Sigmoid colon (tissue), 7 donors: Measurements from ENCODE around the gene GJC2. TPM values are rescaled to one million over a fixed set of nuclear protein-coding genes. Genes with fewer than 3 reads are reported as not detected.

Experiments used
- DNase-seq: peaks from one replicate; pipeline ENCODE4 v3.0.0-alpha.2; 2019
- H3K27ac ChIP-seq, 4 donors: fragments of 200-600 bp; sonication (generic); one replicate each; pipeline ENCODE4 v1.5.1; 2016 to 2019; ENCODE audit warnings: mild to moderate bottlenecking in 1 of 4
- H3K27me3 ChIP-seq, 3 donors: fragments of 200-600 bp; sonication (generic); one replicate each; pipeline ENCODE4 v1.5.1; 2019; ENCODE audit warnings: mild to moderate bottlenecking in 1 of 3
- H3K36me3 ChIP-seq, 4 donors: fragments of 200-600 bp; sonication (generic); one replicate each; pipeline ENCODE4 v1.5.1; 2016 to 2019
- H3K4me1 ChIP-seq, 4 donors: fragments of 200-600 bp; sonication (generic); one replicate each; pipeline ENCODE4 v1.5.1; 2017 to 2019
- H3K4me3 ChIP-seq, 4 donors: fragments of 200-600 bp; sonication (generic); one replicate each; pipeline ENCODE4 v1.5.1; 2017 to 2019; ENCODE audit warnings: mild to moderate bottlenecking in 2 of 4, moderate library complexity in 1 of 4
- H3K9me3 ChIP-seq, 4 donors: fragments of 200-600 bp in 3 of 4; sonication (generic) in 3 of 4; one replicate each; pipeline versions ENCODE4 v1.5.1 to v1.6.1; 2013 to 2019
- EP300 ChIP-seq, 4 donors: sonication (generic); formaldehyde crosslinking; IDR thresholded peaks; one replicate each; pipeline ENCODE4 v1.6.1; 2017; ENCODE audit warnings: antibody characterized with exemption in 4 of 4
- POLR2A ChIP-seq, 2 donors: fragments of 450-650 bp; IDR thresholded peaks; one replicate each; pipeline ENCODE4 v1.6.1; 2016; ENCODE audit warnings: antibody characterized with exemption in 2 of 2, mild to moderate bottlenecking in 2 of 2, moderate library complexity in 2 of 2
- POLR2AphosphoS5 ChIP-seq, 4 donors: sonication (generic); formaldehyde crosslinking; IDR thresholded peaks; one replicate each; pipeline ENCODE4 v1.6.1; 2017; ENCODE audit warnings: antibody characterized with exemption in 4 of 4
- WGBS, 2 donors: extraction: QIAGEN DNeasy Blood & Tissue Kit; methylation state at CpG; one replicate each; pipeline ENCODE4 v1.1.7; 2013; 5-methylcytosine and 5-hydroxymethylcytosine counted together
- intact Hi-C: fragments of 100-400 bp; cut with DNase I; formaldehyde crosslinking; loops from one replicate; pipeline ENCODE4 v1.15.1; 2023
- polyA plus RNA-seq, 3 donors: library from polyadenylated mRNA; stranded (reverse); fragments of 200-250 nt; gene quantifications; one replicate each; pipeline ENCODE4 v1.2.3, GENCODE V29; 2013
- total RNA-seq, 4 donors: library from RNA; depleted of rRNA; stranded (reverse); fragments of >200 nt; gene quantifications; one replicate each; pipeline ENCODE4 v1.1.0, GENCODE V29; 2016
- TF ChIP-seq, protein P1 (sequence below), 4 experiments: fragments of 450-650 bp in 3 of 4; fragments of 200-600 bp in 1 of 4; IDR thresholded peaks; one replicate each; pipeline ENCODE4 v1.5.1; 2016 to 2019; ENCODE audit warnings: antibody characterized with exemption in 4 of 4, mild to moderate bottlenecking in 3 of 4, moderate library complexity in 2 of 4
- donor health status: healthy with polysubstance abuse.
- donor health status: Bipolar disorder and iron deficiency.
- donor health status: healthy.

GJC2 gene
- total RNA-seq (1 to 10 TPM; 4.2 to 6.4 (median 4.9) TPM), polyA plus RNA-seq (under 1 TPM in 2 of 3 donors, not detected in 1; 0.60 to 0.99 TPM)

DNA sequence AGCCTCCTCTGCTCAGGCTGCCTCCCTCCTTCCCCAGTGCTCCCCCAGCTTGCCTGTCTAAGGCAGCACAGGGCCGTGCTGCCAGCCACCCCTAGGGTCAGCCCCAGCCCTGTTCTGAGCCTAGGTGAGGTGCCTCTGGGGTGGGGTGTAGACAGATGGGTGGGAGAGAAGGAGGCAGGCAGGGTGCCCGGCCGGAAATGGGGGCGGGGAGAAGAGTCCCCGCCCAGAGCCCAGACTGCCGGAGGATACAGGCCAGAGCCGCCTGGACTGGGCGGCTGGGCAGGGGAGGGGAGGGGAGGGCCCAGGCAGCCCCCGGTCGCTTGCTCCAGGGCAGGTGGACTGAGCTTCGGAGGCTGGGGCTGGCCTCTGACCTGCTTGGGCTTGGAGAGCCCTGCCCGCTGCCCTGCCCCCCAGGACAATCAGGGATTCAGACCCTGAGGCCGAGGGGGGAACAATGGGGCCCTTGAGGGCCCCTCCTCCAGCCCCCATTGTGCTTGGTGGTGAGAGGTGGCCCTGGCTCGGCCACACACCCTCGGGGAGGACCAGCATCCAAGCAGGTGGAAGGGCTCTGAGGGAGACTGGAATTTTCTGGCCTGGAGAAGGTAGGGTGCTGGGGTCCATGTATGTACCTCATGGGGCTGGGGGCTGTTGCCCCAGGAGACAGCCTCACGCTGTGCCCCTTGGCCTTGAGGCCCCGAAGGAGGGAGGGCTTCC, at the start of gene GJC2:
Gene GJC2 (plus strand): TSS at position 525 of the 714 bp plus-strand sequence. CDS start 7,829 bp downstream, outside the sequence.
- intact Hi-C loops: no loop called here
- 62 to 67% methylated on average over 17 of the region's 17 CpGs for WGBS, 2 donors
- Histone ChIP-seq H3K36me3 (peaks cover 0 to 37% (median 13%) of the 10 kb centered on the region in 4 donors), H3K27me3 (no peaks in the 10 kb centered on the region), H3K9me3 (no peaks in the 10 kb centered on the region), H3K4me1 (peaks cover 0 to 46% (median 39%) of the 10 kb centered on the region in 4 donors), H3K27ac (peak within 1 kb of the TSS; percentile 85 to 93 (median 91)), H3K4me3 (peak within 1 kb of the TSS; percentile 28 to 50 (median 44))
- TF ChIP-seq, protein P1, sequence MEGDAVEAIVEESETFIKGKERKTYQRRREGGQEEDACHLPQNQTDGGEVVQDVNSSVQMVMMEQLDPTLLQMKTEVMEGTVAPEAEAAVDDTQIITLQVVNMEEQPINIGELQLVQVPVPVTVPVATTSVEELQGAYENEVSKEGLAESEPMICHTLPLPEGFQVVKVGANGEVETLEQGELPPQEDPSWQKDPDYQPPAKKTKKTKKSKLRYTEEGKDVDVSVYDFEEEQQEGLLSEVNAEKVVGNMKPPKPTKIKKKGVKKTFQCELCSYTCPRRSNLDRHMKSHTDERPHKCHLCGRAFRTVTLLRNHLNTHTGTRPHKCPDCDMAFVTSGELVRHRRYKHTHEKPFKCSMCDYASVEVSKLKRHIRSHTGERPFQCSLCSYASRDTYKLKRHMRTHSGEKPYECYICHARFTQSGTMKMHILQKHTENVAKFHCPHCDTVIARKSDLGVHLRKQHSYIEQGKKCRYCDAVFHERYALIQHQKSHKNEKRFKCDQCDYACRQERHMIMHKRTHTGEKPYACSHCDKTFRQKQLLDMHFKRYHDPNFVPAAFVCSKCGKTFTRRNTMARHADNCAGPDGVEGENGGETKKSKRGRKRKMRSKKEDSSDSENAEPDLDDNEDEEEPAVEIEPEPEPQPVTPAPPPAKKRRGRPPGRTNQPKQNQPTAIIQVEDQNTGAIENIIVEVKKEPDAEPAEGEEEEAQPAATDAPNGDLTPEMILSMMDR (IDR thresholded peaks at IDR 0.05): no peak
- peak; percentile 25 to 26 for TF ChIP-seq POLR2A (IDR thresholded peaks at IDR 0.05)
- TF ChIP-seq POLR2AphosphoS5 (IDR thresholded peaks at IDR 0.05): peak; percentile 60 to 69 (median 65)
- TF ChIP-seq EP300 (IDR thresholded peaks at IDR 0.05): peak in 1 of 4 donors; percentile 16
- DNase-seq: peak; percentile 90

DNA sequence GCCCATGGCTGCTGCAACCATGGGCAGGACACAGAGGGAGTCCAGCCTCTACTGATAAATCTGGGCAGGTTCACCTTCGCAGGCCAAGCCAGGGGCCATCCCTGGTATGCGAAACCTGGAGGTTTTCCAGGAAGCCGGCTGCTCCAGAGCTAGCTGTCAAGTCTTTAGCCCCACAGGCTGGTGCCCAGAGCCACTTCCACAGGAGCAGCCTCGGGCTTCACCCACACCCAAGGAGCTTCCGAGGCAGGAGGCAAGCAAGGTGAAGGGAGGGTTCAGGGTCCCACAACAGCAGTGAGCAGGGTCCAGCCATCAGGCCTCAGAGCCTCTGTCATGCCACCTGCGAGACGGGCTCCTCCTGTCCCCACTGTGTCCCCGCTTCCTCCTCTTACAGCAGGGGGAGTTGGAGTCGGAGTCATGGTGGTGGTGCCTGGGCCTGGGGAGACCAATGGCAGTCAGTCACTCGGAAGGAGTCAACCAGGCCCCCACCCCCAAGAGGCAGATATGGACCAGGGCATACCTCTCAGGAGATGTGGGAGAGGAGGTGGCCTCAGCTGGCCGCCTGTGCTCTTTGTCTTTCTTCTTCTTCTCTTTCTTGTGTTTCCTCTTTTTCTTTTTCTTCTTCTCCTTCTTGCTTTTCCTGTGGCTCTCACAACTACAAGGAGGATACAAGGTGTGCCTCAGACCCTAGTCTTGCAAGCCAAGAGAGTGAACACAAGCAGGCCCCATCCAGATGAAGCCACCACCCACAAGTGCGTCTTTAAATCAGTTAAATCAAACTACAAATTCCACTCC, 48.7 kb upstream of the GJC2 start:
- no peak overlapping the region for H3K4me3 ChIP-seq
- DNase-seq: peak; percentile 66
- TF ChIP-seq POLR2A (IDR thresholded peaks at IDR 0.05): no peak
- no peak for TF ChIP-seq EP300 (IDR thresholded peaks at IDR 0.05)
- TF ChIP-seq, protein P1 (IDR thresholded peaks at IDR 0.05): no peak
- TF ChIP-seq POLR2AphosphoS5 (IDR thresholded peaks at IDR 0.05): no peak
- H3K36me3 ChIP-seq: peaks cover 12 to 50% (median 34%) of the 10 kb centered on the region in 4 donors
- intact Hi-C loops: no loop called here
- H3K27ac ChIP-seq: peak overlapping the region in 2 of 4 donors; percentile 2 to 98
- peaks cover 0 to 53% (median 28%) of the 10 kb centered on the region in 4 donors for H3K4me1 ChIP-seq
- no peaks in the 10 kb centered on the region for H3K9me3 ChIP-seq
- H3K27me3 ChIP-seq: no peaks in the 10 kb centered on the region
- WGBS, 2 donors: 77 to 86% methylated on average over 12 of the region's 12 CpGs

DNA sequence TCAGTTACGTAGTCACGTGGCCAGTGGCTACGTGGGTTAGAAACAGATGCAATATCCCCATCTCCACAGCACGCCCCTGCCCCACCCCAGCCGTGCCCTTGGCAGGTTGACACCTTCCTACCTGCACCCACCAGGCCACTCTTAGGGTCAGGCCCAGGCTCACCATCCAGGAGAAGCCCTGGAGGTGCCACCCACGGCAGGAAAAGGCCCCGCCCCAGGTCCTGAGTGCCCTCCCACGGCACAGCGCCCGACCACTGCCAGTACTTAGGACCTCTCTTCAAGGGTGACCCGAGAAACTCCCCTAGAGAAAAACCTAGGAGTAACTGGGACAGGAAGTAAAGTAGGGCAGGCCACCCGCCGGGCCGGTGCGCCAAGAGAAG, 48.1 kb upstream of the GJC2 start:
- TF ChIP-seq POLR2AphosphoS5 (IDR thresholded peaks at IDR 0.05): no peak
- peaks cover 0 to 50% (median 26%) of the 10 kb centered on the region in 4 donors for H3K4me1 ChIP-seq
- 11 to 45% methylated on average over 15 of the region's 15 CpGs for WGBS, 2 donors
- intact Hi-C loops: no loop called here
- peak overlapping the region in 3 of 4 donors; percentile 70 to 92 (median 86) for H3K4me3 ChIP-seq
- H3K27me3 ChIP-seq: no peaks in the 10 kb centered on the region
- DNase-seq: peak; percentile 68
- H3K27ac ChIP-seq: peak overlapping the region; percentile 88 to 98 (median 95)
- no peaks in the 10 kb centered on the region for H3K9me3 ChIP-seq
- H3K36me3 ChIP-seq: peaks cover 12 to 55% (median 37%) of the 10 kb centered on the region in 4 donors

DNA sequence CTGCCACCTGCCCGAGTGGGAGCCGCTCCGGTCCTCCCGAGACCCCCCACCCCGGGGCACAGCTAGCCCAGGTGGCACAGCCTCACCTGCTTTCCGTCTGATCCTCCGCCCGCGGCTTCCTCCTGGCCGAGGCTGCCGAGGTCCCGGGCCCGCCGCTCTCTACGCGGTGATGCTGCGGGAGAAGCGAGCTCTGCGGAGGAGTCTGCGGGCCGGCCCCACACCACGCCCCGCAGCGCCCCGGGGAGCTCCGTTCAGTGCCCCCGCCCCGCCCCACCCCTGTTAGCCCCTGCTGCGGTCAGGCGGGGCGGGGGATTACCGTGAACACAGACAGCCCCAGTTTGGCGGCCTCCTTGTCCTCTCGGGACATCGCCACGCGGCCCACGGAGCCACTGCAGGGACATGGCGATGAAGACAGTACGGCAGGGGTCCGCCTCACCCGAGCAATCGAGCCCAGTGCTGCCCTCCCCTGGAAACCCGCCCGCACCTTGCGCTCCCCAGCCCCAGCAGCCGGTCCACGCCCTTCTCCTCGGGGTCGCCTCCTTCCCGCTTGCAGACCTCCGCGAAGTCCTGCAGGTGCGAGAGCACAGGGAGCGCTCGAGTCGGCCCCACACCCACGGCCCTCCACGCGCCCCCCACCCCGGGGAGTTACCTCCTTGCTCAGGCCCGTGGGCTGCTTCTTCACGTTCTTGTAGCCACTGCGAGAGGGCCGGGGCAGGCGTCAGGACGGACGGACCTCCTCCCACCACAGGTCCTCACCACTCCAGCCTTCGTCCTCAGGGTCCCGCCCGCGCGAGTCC, 47.5 kb upstream of the GJC2 start:
- peak; percentile 82 for DNase-seq
- intact Hi-C loops: loop anchor here (1.0 to 2.0 kb wide), 2 partner anchors 20 to 65 kb away; partner anchors contain the start of gene ARF1
- TF ChIP-seq, protein P1 (IDR thresholded peaks at IDR 0.05): no peak
- no peak for TF ChIP-seq POLR2AphosphoS5 (IDR thresholded peaks at IDR 0.05)
- TF ChIP-seq EP300 (IDR thresholded peaks at IDR 0.05): no peak
- TF ChIP-seq POLR2A (IDR thresholded peaks at IDR 0.05): no peak
- Histone ChIP-seq H3K4me3 (peak overlapping the region; percentile 70 to 92 (median 78)), H3K36me3 (peaks cover 12 to 57% (median 34%) of the 10 kb centered on the region in 4 donors), H3K27me3 (no peaks in the 10 kb centered on the region), H3K9me3 (no peaks in the 10 kb centered on the region), H3K4me1 (peaks cover 0 to 44% (median 26%) of the 10 kb centered on the region in 4 donors), H3K27ac (peak overlapping the region; percentile 88 to 98 (median 95))
- WGBS, 2 donors: 2 to 5% methylated on average over 73 of the region's 73 CpGs
